GM12878 (cell line): Measurements from ENCODE around the gene SMARCE1. TPM values are rescaled to one million over a fixed set of nuclear protein-coding genes. Genes with fewer than 3 reads are reported as not detected.

ENCODE experiments used
- polyA plus RNA-seq, 11 experiments: library from polyadenylated mRNA; depleted of rRNA in 4 of 11; unstranded in 6 of 11; stranded (reverse) in 5 of 11; fragments of >200 nt; fragmentation: Nextera tagmentation in 4 of 11; fragmentation: Illumina TruSeq in 1 of 11; extraction: Ambion mirVana in 4 of 11; extraction: Trizol in 1 of 11; gene quantifications; 1 replicate in 1 of 11; 2 replicates in 10 of 11; pipeline versions ENCODE4 v1.2.1 to v1.2.3, GENCODE V29; 2011 to 2016; ENCODE audit warnings: inconsistent platforms in 2 of 11, missing spikeins in 2 of 11, low read depth in 1 of 11
- total RNA-seq, 4 experiments: library from RNA; depleted of rRNA in 3 of 4; stranded (reverse); fragments of >200 nt in 3 of 4; fragmentation: Illumina TruSeq in 1 of 4; extraction: Trizol in 1 of 4; gene quantifications; 2 replicates each; pipeline versions ENCODE4 v1.2.1 to v1.2.3, GENCODE V29; 2013 to 2021

Gene SMARCE1
- total and polyA plus RNA-seq, 10 of the 15 experiments (the other 5 are each of a cell fraction or from before 2014, with no cell fraction given), result 87.9 to 191 (median 132) TPM

Other genes with a start within 250 kb of the SMARCE1 start
Only the 7 nearest of the 13 such genes appear.
- 0.16 and 0.34 TPM in 2 replicates for gene TNS4, start 146.2 kb downstream of the SMARCE1 start, total RNA-seq (2014; rRNA removed)
- gene TNS4, start 146.2 kb downstream of the SMARCE1 start, total RNA-seq (2014; rRNA removed; fragmentation: Illumina TruSeq; extraction: Trizol), result 0.31 and 0.46 TPM in 2 replicates
- 0.90 and 1.0 TPM in 2 replicates for gene TNS4, start 146.2 kb downstream of the SMARCE1 start, total RNA-seq (2021)
- 0.35 and 0.69 TPM in 2 replicates for gene TNS4, start 146.2 kb downstream of the SMARCE1 start, polyA plus RNA-seq (2011; rRNA removed)
- gene TNS4, start 146.2 kb downstream of the SMARCE1 start, polyA plus RNA-seq (2014; fragmentation: Illumina TruSeq; extraction: Trizol), result 0.49 and 0.85 TPM in 2 replicates
- not detected for gene TNS4, start 146.2 kb downstream of the SMARCE1 start, polyA plus RNA-seq (2014; fragmentation: Nextera tagmentation; extraction: Ambion mirVana)
- 0.67 and 1.2 TPM in 2 replicates for gene TNS4, start 146.2 kb downstream of the SMARCE1 start, polyA plus RNA-seq (2014; rRNA removed)
- gene TNS4, start 146.2 kb downstream of the SMARCE1 start, polyA plus RNA-seq (2016; fragmentation: Nextera tagmentation; extraction: Ambion mirVana), result under 1 TPM; 0.10 to 0.79 TPM
- gene CCR7, start 82.3 kb downstream of the SMARCE1 start, total RNA-seq (2014; rRNA removed), result 235 and 242 TPM in 2 replicates
- 131 and 136 TPM in 2 replicates for gene CCR7, start 82.3 kb downstream of the SMARCE1 start, total RNA-seq (2014; rRNA removed; fragmentation: Illumina TruSeq; extraction: Trizol)
- 192 and 209 TPM in 2 replicates for gene CCR7, start 82.3 kb downstream of the SMARCE1 start, total RNA-seq (2021)
- 696 and 1,171 TPM in 2 replicates for gene CCR7, start 82.3 kb downstream of the SMARCE1 start, polyA plus RNA-seq (2011; rRNA removed)
- gene CCR7, start 82.3 kb downstream of the SMARCE1 start, polyA plus RNA-seq (2014; fragmentation: Illumina TruSeq; extraction: Trizol), result 171 and 245 TPM in 2 replicates
- 100 to 1,000 TPM; 235 to 294 TPM for gene CCR7, start 82.3 kb downstream of the SMARCE1 start, polyA plus RNA-seq (2014; fragmentation: Nextera tagmentation; extraction: Ambion mirVana)
- 258 and 274 TPM in 2 replicates for gene CCR7, start 82.3 kb downstream of the SMARCE1 start, polyA plus RNA-seq (2014; rRNA removed)
- gene CCR7, start 82.3 kb downstream of the SMARCE1 start, polyA plus RNA-seq (2016; fragmentation: Nextera tagmentation; extraction: Ambion mirVana), result 100 to 1,000 TPM; 571 to 606 TPM
- 0.51 and 0.60 TPM in 2 replicates for gene KRT222, start 17.4 kb upstream of the SMARCE1 start, total RNA-seq (2014; rRNA removed)
- gene KRT222, start 17.4 kb upstream of the SMARCE1 start, total RNA-seq (2014; rRNA removed; fragmentation: Illumina TruSeq; extraction: Trizol), result 0.37 and 0.54 TPM in 2 replicates
- gene KRT222, start 17.4 kb upstream of the SMARCE1 start, total RNA-seq (2021), result 0.08 and 0.21 TPM in 2 replicates
- gene KRT222, start 17.4 kb upstream of the SMARCE1 start, polyA plus RNA-seq (2011; rRNA removed), result 6.4 and 10.6 TPM in 2 replicates
- 0.44 and 1.1 TPM in 2 replicates for gene KRT222, start 17.4 kb upstream of the SMARCE1 start, polyA plus RNA-seq (2014; fragmentation: Illumina TruSeq; extraction: Trizol)
- under 1 TPM; 0.74 to 0.95 TPM for gene KRT222, start 17.4 kb upstream of the SMARCE1 start, polyA plus RNA-seq (2014; fragmentation: Nextera tagmentation; extraction: Ambion mirVana)
- gene KRT222, start 17.4 kb upstream of the SMARCE1 start, polyA plus RNA-seq (2014; rRNA removed), result 0.20 and 0.32 TPM in 2 replicates
- gene KRT222, start 17.4 kb upstream of the SMARCE1 start, polyA plus RNA-seq (2016; fragmentation: Nextera tagmentation; extraction: Ambion mirVana), result under 1 TPM in 1 of 2 experiments, not detected in 1; 0.31 TPM
- gene KRT24, start 55.9 kb upstream of the SMARCE1 start, total RNA-seq (2014; rRNA removed), result not detected in 2 replicates
- gene KRT24, start 55.9 kb upstream of the SMARCE1 start, total RNA-seq (2014; rRNA removed; fragmentation: Illumina TruSeq; extraction: Trizol), result not detected in 2 replicates
- not detected in 2 replicates for gene KRT24, start 55.9 kb upstream of the SMARCE1 start, total RNA-seq (2021)
- not detected in 2 replicates for gene KRT24, start 55.9 kb upstream of the SMARCE1 start, polyA plus RNA-seq (2011; rRNA removed)
- gene KRT24, start 55.9 kb upstream of the SMARCE1 start, polyA plus RNA-seq (2014; fragmentation: Illumina TruSeq; extraction: Trizol), result not detected in 2 replicates
- not detected for gene KRT24, start 55.9 kb upstream of the SMARCE1 start, polyA plus RNA-seq (2014; fragmentation: Nextera tagmentation; extraction: Ambion mirVana)
- not detected in 2 replicates for gene KRT24, start 55.9 kb upstream of the SMARCE1 start, polyA plus RNA-seq (2014; rRNA removed)
- not detected for gene KRT24, start 55.9 kb upstream of the SMARCE1 start, polyA plus RNA-seq (2016; fragmentation: Nextera tagmentation; extraction: Ambion mirVana)
- gene KRT25, start 107.5 kb upstream of the SMARCE1 start, total RNA-seq (2014; rRNA removed), result not detected in 2 replicates
- not detected in 2 replicates for gene KRT25, start 107.5 kb upstream of the SMARCE1 start, total RNA-seq (2014; rRNA removed; fragmentation: Illumina TruSeq; extraction: Trizol)
- gene KRT25, start 107.5 kb upstream of the SMARCE1 start, total RNA-seq (2021), result not detected in 2 replicates
- not detected in 2 replicates for gene KRT25, start 107.5 kb upstream of the SMARCE1 start, polyA plus RNA-seq (2011; rRNA removed)
- not detected in 2 replicates for gene KRT25, start 107.5 kb upstream of the SMARCE1 start, polyA plus RNA-seq (2014; fragmentation: Illumina TruSeq; extraction: Trizol)
- gene KRT25, start 107.5 kb upstream of the SMARCE1 start, polyA plus RNA-seq (2014; fragmentation: Nextera tagmentation; extraction: Ambion mirVana), result not detected
- gene KRT25, start 107.5 kb upstream of the SMARCE1 start, polyA plus RNA-seq (2014; rRNA removed), result not detected in 2 replicates
- not detected for gene KRT25, start 107.5 kb upstream of the SMARCE1 start, polyA plus RNA-seq (2016; fragmentation: Nextera tagmentation; extraction: Ambion mirVana)
- not detected in 2 replicates for gene KRT26, start 124.4 kb upstream of the SMARCE1 start, total RNA-seq (2014; rRNA removed)
- not detected in 2 replicates for gene KRT26, start 124.4 kb upstream of the SMARCE1 start, total RNA-seq (2014; rRNA removed; fragmentation: Illumina TruSeq; extraction: Trizol)
- not detected in 2 replicates for gene KRT26, start 124.4 kb upstream of the SMARCE1 start, total RNA-seq (2021)
- gene KRT26, start 124.4 kb upstream of the SMARCE1 start, polyA plus RNA-seq (2011; rRNA removed), result not detected in 2 replicates
- not detected in 2 replicates for gene KRT26, start 124.4 kb upstream of the SMARCE1 start, polyA plus RNA-seq (2014; fragmentation: Illumina TruSeq; extraction: Trizol)
- not detected for gene KRT26, start 124.4 kb upstream of the SMARCE1 start, polyA plus RNA-seq (2014; fragmentation: Nextera tagmentation; extraction: Ambion mirVana)
- not detected in 2 replicates for gene KRT26, start 124.4 kb upstream of the SMARCE1 start, polyA plus RNA-seq (2014; rRNA removed)
- not detected for gene KRT26, start 124.4 kb upstream of the SMARCE1 start, polyA plus RNA-seq (2016; fragmentation: Nextera tagmentation; extraction: Ambion mirVana)
- gene KRT27, start 134.7 kb upstream of the SMARCE1 start, total RNA-seq (2014; rRNA removed), result not detected in 2 replicates
- not detected in 2 replicates for gene KRT27, start 134.7 kb upstream of the SMARCE1 start, total RNA-seq (2014; rRNA removed; fragmentation: Illumina TruSeq; extraction: Trizol)
- not detected in 2 replicates for gene KRT27, start 134.7 kb upstream of the SMARCE1 start, total RNA-seq (2021)
- 0.20 TPM in 1 of 2 replicates, not detected in the other for gene KRT27, start 134.7 kb upstream of the SMARCE1 start, polyA plus RNA-seq (2011; rRNA removed)
- not detected in 2 replicates for gene KRT27, start 134.7 kb upstream of the SMARCE1 start, polyA plus RNA-seq (2014; fragmentation: Illumina TruSeq; extraction: Trizol)
- not detected for gene KRT27, start 134.7 kb upstream of the SMARCE1 start, polyA plus RNA-seq (2014; fragmentation: Nextera tagmentation; extraction: Ambion mirVana)
- gene KRT27, start 134.7 kb upstream of the SMARCE1 start, polyA plus RNA-seq (2014; rRNA removed), result not detected in 2 replicates
- gene KRT27, start 134.7 kb upstream of the SMARCE1 start, polyA plus RNA-seq (2016; fragmentation: Nextera tagmentation; extraction: Ambion mirVana), result not detected